GM12878 (cell line): ENCODE data around the gene PREB. TPM values are rescaled to one million over a fixed set of nuclear protein-coding genes. Genes with fewer than 3 reads are reported as not detected.

ENCODE experiments used
- ATAC-seq: fragments of 200-7000 bp; cut with Tn5 transposase; 3 replicates; pipeline ENCODE4 v1.9.1; 2020; ENCODE audit warnings: mild to moderate bottlenecking, moderate library complexity
- BruUV-seq: library from RNA; stranded (reverse); fragments of 400-500 nt; replicated peaks from 2 replicates; lab custom pipeline; 2021; lab: Mats Ljungman, UMichigan
- CTCF ChIA-PET: fragments of 300-600 bp; sonication (Branson Sonifier 250); formaldehyde crosslinking; extraction: SDS; loops from one replicate; lab custom pipeline; 2021; ENCODE audit warnings: inconsistent platforms; lab: Yijun Ruan, JAX
- POLR2A ChIA-PET: fragments of 350-600 bp; formaldehyde crosslinking; extraction: SDS; loops from one replicate; lab custom pipeline; 2021; ENCODE audit warnings: inconsistent platforms; lab: Charles Lee
- RAD21 ChIA-PET: fragments of 300-600 bp; sonication (Branson Sonifier 250); formaldehyde crosslinking; loops from one replicate; lab custom pipeline; 2023; ENCODE audit warnings: antibody characterized with exemption; ENCODE audit not compliant: unreplicated experiment; lab: Charles Lee
- SMC1A ChIA-PET: fragments of 300-600 bp; sonication (Branson Sonifier 250); formaldehyde crosslinking; loops from one replicate; lab custom pipeline; 2023; ENCODE audit not compliant: unreplicated experiment, uncharacterized antibody; lab: Charles Lee
- DNase-seq: peaks from one replicate; pipeline ENCODE4 v3.0.0-alpha.2; 2011; ENCODE audit warnings: low read depth, low spot score
- FAIRE-seq: peaks from 3 replicates; lab custom pipeline; 2011; peaks lifted over from hg19 to GRCh38; lab: Jason Lieb, UNC
- H2AFZ ChIP-seq: 2 replicates; pipeline ENCODE4 v1.6.0; 2011; ENCODE audit warnings: low read depth, low read length, control low read depth; ENCODE audit not compliant: control insufficient read depth
- H3K27ac ChIP-seq: 2 replicates; pipeline ENCODE4 v1.5.1; 2011; ENCODE audit warnings: control low read depth; ENCODE audit not compliant: control insufficient read depth, insufficient read depth
- H3K27me3 ChIP-seq, 2 experiments: replicated peaks in 1 of 2; 2 replicates each; pipeline versions ENCODE4 v1.6.0 to v1.6.1; 2011; ENCODE audit warnings: low read length in 1 of 2; ENCODE audit not compliant: control insufficient read depth in 2 of 2, insufficient read depth in 2 of 2
- H3K36me3 ChIP-seq, 2 experiments: 2 replicates each; pipeline ENCODE4 v1.5.1; 2011; ENCODE audit warnings: low read length in 1 of 2; ENCODE audit not compliant: control insufficient read depth in 2 of 2, insufficient read depth in 2 of 2
- H3K4me1 ChIP-seq: 2 replicates; pipeline ENCODE4 v1.6.1; 2011; ENCODE audit warnings: mild to moderate bottlenecking, low read length, moderate library complexity, mixed read lengths; ENCODE audit not compliant: control insufficient read depth, insufficient read depth
- H3K4me2 ChIP-seq: 2 replicates; pipeline ENCODE4 v1.6.0; 2011; ENCODE audit warnings: control low read depth; ENCODE audit not compliant: control insufficient read depth, insufficient read depth
- H3K4me3 ChIP-seq: fragments of 200-600 bp; sonication (generic); 2 replicates; pipeline ENCODE4 v1.5.1; 2016
- H3K79me2 ChIP-seq: 2 replicates; pipeline ENCODE4 v1.6.0; 2011; ENCODE audit warnings: low read length; ENCODE audit not compliant: control insufficient read depth, insufficient read depth
- H3K9ac ChIP-seq: 2 replicates; pipeline ENCODE4 v1.8.0; 2011; ENCODE audit warnings: low read length, control low read depth, mixed read lengths; ENCODE audit not compliant: control insufficient read depth, insufficient read depth
- H3K9me3 ChIP-seq: replicated peaks from 3 replicates; pipeline ENCODE4 v1.5.1; 2011; ENCODE audit warnings: mild to moderate bottlenecking, low read length; ENCODE audit not compliant: control insufficient read depth, insufficient read depth
- H4K20me1 ChIP-seq: 2 replicates; pipeline ENCODE4 v1.6.0; 2011; ENCODE audit not compliant: control insufficient read depth, insufficient read depth
- ZBED1 ChIP-seq: IDR thresholded peaks from 2 replicates; pipeline ENCODE4 v1.6.1; 2016; ENCODE audit warnings: borderline replicate concordance
- WGBS: methylation state at CpG from one replicate; pipeline ENCODE4 v1.1.6; 2016; ENCODE audit warnings: low lambda C conversion rate; ENCODE audit not compliant: insufficient replicate concordance, insufficient coverage; ENCODE audit errors: missing lambda C conversion rate; 5-methylcytosine and 5-hydroxymethylcytosine counted together
- in situ Hi-C: fragments of 300-500 bp; cut with MboI; formaldehyde crosslinking; loops from 9 replicates; pipeline ENCODE4 v1.14.3; 2018; ENCODE audit warnings: mixed read lengths
- intact Hi-C: fragments of 100-400 bp; cut with micrococcal nuclease; formaldehyde crosslinking; loops from one replicate; pipeline ENCODE4 v1.14.2; 2022; ENCODE audit not compliant: unreplicated experiment
- polyA plus RNA-seq, 11 experiments: library from polyadenylated mRNA; depleted of rRNA in 4 of 11; unstranded in 6 of 11; stranded (reverse) in 5 of 11; fragments of >200 nt; fragmentation: Nextera tagmentation in 4 of 11; fragmentation: Illumina TruSeq in 1 of 11; extraction: Ambion mirVana in 4 of 11; extraction: Trizol in 1 of 11; gene quantifications; 1 replicate in 1 of 11; 2 replicates in 10 of 11; pipeline versions ENCODE4 v1.2.1 to v1.2.3, GENCODE V29; 2011 to 2016; ENCODE audit warnings: inconsistent platforms in 2 of 11, missing spikeins in 2 of 11, low read depth in 1 of 11
- total RNA-seq, 4 experiments: library from RNA; depleted of rRNA in 3 of 4; stranded (reverse); fragments of >200 nt in 3 of 4; fragmentation: Illumina TruSeq in 1 of 4; extraction: Trizol in 1 of 4; gene quantifications; 2 replicates each; pipeline versions ENCODE4 v1.2.1 to v1.2.3, GENCODE V29; 2013 to 2021
- TF ChIP-seq, protein P1 (sequence below): fragments of 450-650 bp; conservative IDR thresholded peaks from 2 replicates; pipeline ENCODE4 v1.6.1; 2017; ENCODE audit warnings: mild to moderate bottlenecking, moderate library complexity

The PREB gene
- total and polyA plus RNA-seq, 10 of the 15 experiments (the other 5 are each of a cell fraction or from before 2014, with no cell fraction given), result 26.3 to 101 (median 52.7) TPM

- RAD21 ChIA-PET, result interaction anchor here (3.3 kb wide), 1 partner anchor 133 kb away, joined by 9 read pairs; no protein-coding TSS in a partner anchor
- SMC1A ChIA-PET, result interaction anchor here (0.6 to 1.8 kb wide), 4 partner anchors 124 to 185 kb away, joined by 3 to 7 read pairs (median 5); no protein-coding TSS in a partner anchor
- CTCF ChIA-PET, result interaction anchor here (0.8 to 9.3 kb wide), 6 partner anchors 7 to 208 kb away, joined by 3 to 60 read pairs (median 4); no protein-coding TSS in a partner anchor
- Histone ChIP-seq H4K20me1 (no peaks in the 10 kb centered on the region), H3K4me2 (no peak overlapping the region), H3K79me2 (no peaks in the 10 kb centered on the region), H3K36me3 (no peaks in the 10 kb centered on the region; a peak in 1 of 4 replicates), H3K9ac (no peak overlapping the region), H3K4me1 (no peaks in the 10 kb centered on the region; the same call in 1 of the 2 replicates), H3K27ac (no peak overlapping the region), H3K4me3 (no peak overlapping the region), H2AFZ (no peak overlapping the region), H3K9me3 (no peaks in the 10 kb centered on the region), H3K27me3 (no peaks in the 10 kb centered on the region)
- 75% methylated on average over 23 of the region's 24 CpGs for WGBS
- in situ Hi-C loops, result no loop called here
- BruUV-seq, result no TSS peak
- POLR2A ChIA-PET, result interaction anchor here (0.5 to 0.6 kb wide), 2 partner anchors 32 to 224 kb away, joined by 3 read pairs; no protein-coding TSS in a partner anchor
- TF ChIP-seq, protein P1, sequence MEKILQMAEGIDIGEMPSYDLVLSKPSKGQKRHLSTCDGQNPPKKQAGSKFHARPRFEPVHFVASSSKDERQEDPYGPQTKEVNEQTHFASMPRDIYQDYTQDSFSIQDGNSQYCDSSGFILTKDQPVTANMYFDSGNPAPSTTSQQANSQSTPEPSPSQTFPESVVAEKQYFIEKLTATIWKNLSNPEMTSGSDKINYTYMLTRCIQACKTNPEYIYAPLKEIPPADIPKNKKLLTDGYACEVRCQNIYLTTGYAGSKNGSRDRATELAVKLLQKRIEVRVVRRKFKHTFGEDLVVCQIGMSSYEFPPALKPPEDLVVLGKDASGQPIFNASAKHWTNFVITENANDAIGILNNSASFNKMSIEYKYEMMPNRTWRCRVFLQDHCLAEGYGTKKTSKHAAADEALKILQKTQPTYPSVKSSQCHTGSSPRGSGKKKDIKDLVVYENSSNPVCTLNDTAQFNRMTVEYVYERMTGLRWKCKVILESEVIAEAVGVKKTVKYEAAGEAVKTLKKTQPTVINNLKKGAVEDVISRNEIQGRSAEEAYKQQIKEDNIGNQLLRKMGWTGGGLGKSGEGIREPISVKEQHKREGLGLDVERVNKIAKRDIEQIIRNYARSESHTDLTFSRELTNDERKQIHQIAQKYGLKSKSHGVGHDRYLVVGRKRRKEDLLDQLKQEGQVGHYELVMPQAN, result no peak
- TF ChIP-seq ZBED1, result no peak
- DNase-seq (no peak), FAIRE-seq (no peak), ATAC-seq (no peak)
- intact Hi-C loops, result no loop called here
Observed at GRCh38 chr2:27094353-27094984, 40.0 kb downstream of the PREB start.
